Measurements from ENCODE around the gene PBX3.

The PBX3 gene

GRCh38 chr9:125906893-125907292 lies 159.7 kb downstream of the PBX3 start:
- peaks cover 73% of the 10 kb centered on the region for H3K79me2 ChIP-seq (ENCODE audit: insufficient read depth, low read length)
- no peaks in the 10 kb centered on the region for H3K27me3 ChIP-seq (ENCODE audit: insufficient read depth, low read length, poor library complexity, severe bottlenecking)
- H3K4me1 ChIP-seq (ENCODE audit: insufficient read depth, low read length, poor library complexity, severe bottlenecking): peaks cover 87% of the 10 kb centered on the region
- no peaks in the 10 kb centered on the region for H3K36me3 ChIP-seq (ENCODE audit: insufficient read depth, low read length)
- H3K9me2 ChIP-seq (replicated peaks; ENCODE audit: low read depth, low read length): no peaks in the 10 kb centered on the region
- no peak overlapping the region for H2AFZ ChIP-seq (ENCODE audit: low read length)
- no peaks in the 10 kb centered on the region for H3K9me3 ChIP-seq (ENCODE audit: insufficient read depth, low read depth, low read length)
- H3K4me2 ChIP-seq (ENCODE audit: low read depth, low read length, poor library complexity, severe bottlenecking): peak overlapping the region; percentile 77
- peak overlapping the region; percentile 57 for H3K4me3 ChIP-seq (ENCODE audit: low read length, poor library complexity, severe bottlenecking)
- H3F3A ChIP-seq (ENCODE audit: low read depth): peaks cover 7% of the 10 kb centered on the region; the same call in 1 of the 2 replicates
- no peak for TF ChIP-seq CTCF (conservative IDR thresholded peaks at IDR 0.05; ENCODE audit: low read length)
- no peak for TF ChIP-seq EZH2phosphoT487 (IDR thresholded peaks at IDR 0.05; ENCODE audit: borderline replicate concordance)
- H4K20me1 ChIP-seq (ENCODE audit: insufficient read depth, low read length, poor library complexity, severe bottlenecking): no peaks in the 10 kb centered on the region
- peak overlapping the region; percentile 31 for H3K9ac ChIP-seq (ENCODE audit: low read depth, low read length, poor library complexity, severe bottlenecking)

- Histone ChIP-seq H3K9me2 (replicated peaks; ENCODE audit: low read depth, low read length) (no peaks in the 10 kb centered on the region), H3K27me3 (ENCODE audit: insufficient read depth, low read length, poor library complexity, severe bottlenecking) (no peaks in the 10 kb centered on the region), H3K79me2 (ENCODE audit: insufficient read depth, low read length) (peaks cover 70% of the 10 kb centered on the region)
Observed at GRCh38 chr9:125908136-125908535, 161.0 kb downstream of the PBX3 start.

DNA sequence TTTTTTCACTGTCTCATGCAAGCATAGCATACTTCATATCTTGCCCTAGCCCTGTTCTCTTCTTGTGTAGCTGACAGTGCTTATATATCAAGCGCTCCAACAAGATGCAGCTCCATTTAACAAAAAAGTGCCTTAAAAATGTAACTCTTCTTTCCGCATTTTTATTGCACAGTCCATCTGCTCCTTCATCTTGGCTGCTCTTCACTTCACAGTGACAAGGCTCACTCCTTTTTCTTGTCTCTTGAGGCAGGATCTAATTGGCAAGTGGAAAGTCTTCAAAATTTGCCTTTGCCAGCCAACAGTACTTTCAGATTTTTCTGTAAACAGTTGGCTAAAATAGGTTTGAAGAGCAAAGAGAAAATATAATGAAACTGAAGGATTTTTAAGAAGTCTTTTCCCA lies 161.8 kb downstream of the PBX3 start:
- Histone ChIP-seq H4K20me1 (ENCODE audit: insufficient read depth, low read length, poor library complexity, severe bottlenecking) (no peaks in the 10 kb centered on the region), H3K9me3 (ENCODE audit: insufficient read depth, low read depth, low read length) (no peaks in the 10 kb centered on the region), H3F3A (ENCODE audit: low read depth) (peaks cover 7% of the 10 kb centered on the region; the same call in 1 of the 2 replicates), H3K79me2 (ENCODE audit: insufficient read depth, low read length) (peaks cover 65% of the 10 kb centered on the region), H3K9ac (ENCODE audit: low read depth, low read length, poor library complexity, severe bottlenecking) (no peak overlapping the region), H3K27me3 (ENCODE audit: insufficient read depth, low read length, poor library complexity, severe bottlenecking) (no peaks in the 10 kb centered on the region), H3K4me3 (ENCODE audit: low read length, poor library complexity, severe bottlenecking) (no peak overlapping the region), H2AFZ (ENCODE audit: low read length) (no peak overlapping the region), H3K9me2 (replicated peaks; ENCODE audit: low read depth, low read length) (no peaks in the 10 kb centered on the region), H3K4me2 (ENCODE audit: low read depth, low read length, poor library complexity, severe bottlenecking) (no peak overlapping the region), H3K4me1 (ENCODE audit: insufficient read depth, low read length, poor library complexity, severe bottlenecking) (peaks cover 81% of the 10 kb centered on the region), H3K36me3 (ENCODE audit: insufficient read depth, low read length) (no peaks in the 10 kb centered on the region)
- no peak for TF ChIP-seq CTCF (conservative IDR thresholded peaks at IDR 0.05; ENCODE audit: low read length)
- no peak for TF ChIP-seq EZH2phosphoT487 (IDR thresholded peaks at IDR 0.05; ENCODE audit: borderline replicate concordance)

More at GRCh38 chr9:125908136-125908535, 161.0 kb downstream of the PBX3 start:
- Histone ChIP-seq H3K9me3 (ENCODE audit: insufficient read depth, low read depth, low read length) (no peaks in the 10 kb centered on the region), H3K4me1 (ENCODE audit: insufficient read depth, low read length, poor library complexity, severe bottlenecking) (peaks cover 89% of the 10 kb centered on the region), H3K36me3 (ENCODE audit: insufficient read depth, low read length) (no peaks in the 10 kb centered on the region), H3K4me2 (ENCODE audit: low read depth, low read length, poor library complexity, severe bottlenecking) (peak overlapping the region; percentile 77), H2AFZ (ENCODE audit: low read length) (no peak overlapping the region), H3K4me3 (ENCODE audit: low read length, poor library complexity, severe bottlenecking) (no peak overlapping the region), H3K9ac (ENCODE audit: low read depth, low read length, poor library complexity, severe bottlenecking) (peak overlapping the region; percentile 4), H4K20me1 (ENCODE audit: insufficient read depth, low read length, poor library complexity, severe bottlenecking) (no peaks in the 10 kb centered on the region), H3F3A (ENCODE audit: low read depth) (peaks cover 7% of the 10 kb centered on the region; the same call in 1 of the 2 replicates)
- TF ChIP-seq CTCF (conservative IDR thresholded peaks at IDR 0.05; ENCODE audit: low read length) (no peak), EZH2phosphoT487 (IDR thresholded peaks at IDR 0.05; ENCODE audit: borderline replicate concordance) (no peak)
